Right hindlimb (tissue), 1 donor: ENCODE results near the gene STK10.

ENCODE experiments used
- DNase-seq: peaks from one replicate; pipeline ENCODE4 v3.0.0-alpha.2; 2018

The STK10 gene

DNA sequence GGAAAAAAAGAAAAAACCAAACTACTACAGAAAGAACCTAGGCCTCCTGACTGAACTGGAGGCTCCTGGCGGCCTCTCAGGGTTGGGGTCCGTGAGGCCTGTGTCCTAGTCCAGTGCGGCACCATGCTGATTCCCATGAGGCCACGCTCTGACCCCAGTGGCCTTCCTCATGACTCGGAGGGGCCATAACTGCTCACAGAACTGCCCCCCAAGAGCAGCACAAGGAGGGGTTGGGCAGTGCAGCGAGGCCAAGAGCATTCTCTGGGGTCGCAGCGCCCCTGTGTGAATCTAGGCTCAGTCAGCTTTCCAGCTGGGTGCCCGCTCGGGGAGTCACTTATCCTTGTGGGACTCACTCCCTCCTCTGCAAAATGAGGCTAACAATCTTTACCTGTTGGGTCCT is 102.3 kb downstream of the STK10 start:
- no peak for DNase-seq

DNA sequence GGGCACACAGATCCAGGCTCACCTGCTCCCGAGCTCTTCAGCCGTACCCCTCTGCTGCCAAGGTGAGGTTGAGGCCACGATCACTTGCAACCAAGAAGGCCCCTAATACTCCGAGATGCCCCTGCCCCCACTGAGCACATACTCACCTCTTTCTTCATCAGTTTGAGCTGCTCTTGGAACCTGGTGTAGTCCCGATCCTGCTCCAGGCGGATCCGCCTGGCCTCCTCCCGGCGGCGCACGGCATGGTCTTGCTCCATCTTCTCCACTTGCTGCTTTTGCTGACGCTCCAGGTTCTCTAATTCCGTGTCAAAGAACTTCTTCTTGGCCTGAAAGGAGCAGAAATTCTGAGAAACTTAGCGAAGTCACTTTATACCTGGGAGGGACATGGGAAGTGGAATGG is 105.8 kb downstream of the STK10 start:
- DNase-seq, result no peak

DNA sequence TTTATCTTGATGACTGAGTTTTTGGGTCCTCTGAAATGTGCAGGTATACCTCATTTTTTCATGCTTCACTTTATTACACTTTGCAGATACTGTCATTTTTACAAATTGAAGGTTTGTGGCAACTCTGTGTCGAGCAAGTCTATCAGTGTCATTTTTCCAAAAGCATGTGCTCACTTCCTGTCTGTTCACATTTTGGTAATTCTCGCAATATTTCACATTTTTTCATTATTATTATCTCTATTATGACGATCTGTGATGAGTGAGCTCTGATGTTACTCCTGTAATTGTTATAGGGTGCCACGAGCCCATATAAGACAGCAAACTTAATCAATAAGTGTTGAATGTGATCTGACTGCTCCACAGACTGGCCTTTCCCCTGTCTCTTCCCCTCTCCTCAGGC is 108.1 kb downstream of the STK10 start:
- DNase-seq, result no peak

DNA sequence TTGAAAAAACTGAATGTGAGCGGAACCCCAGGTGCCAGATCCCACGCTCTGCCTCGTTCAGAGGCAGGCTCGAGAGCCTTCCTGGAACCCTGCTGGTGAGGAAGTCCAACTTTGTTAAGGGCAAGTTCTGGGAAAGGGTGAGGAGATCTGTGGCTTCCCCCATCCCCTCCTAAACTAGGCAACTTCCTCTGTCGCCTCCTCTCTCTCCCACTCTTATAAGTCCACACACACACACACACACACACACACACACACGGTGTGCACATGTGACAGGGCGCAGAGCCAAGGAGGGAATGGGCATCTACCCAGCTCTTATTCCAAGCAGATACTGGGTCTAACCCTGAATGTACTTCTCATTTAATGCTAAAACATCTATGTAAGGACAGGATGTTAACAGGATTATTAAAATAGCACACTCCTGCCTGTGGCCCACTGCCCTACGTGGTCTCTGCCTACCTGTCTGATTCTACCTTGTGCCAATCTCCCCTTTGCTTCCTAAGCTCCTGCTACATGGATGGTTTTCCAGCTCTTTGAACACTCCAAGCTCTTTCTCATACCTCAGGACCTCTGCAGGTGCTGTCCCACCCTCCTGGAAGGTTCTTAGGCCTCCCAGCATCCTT is 109.2 kb downstream of the STK10 start:
- no peak for DNase-seq

DNA sequence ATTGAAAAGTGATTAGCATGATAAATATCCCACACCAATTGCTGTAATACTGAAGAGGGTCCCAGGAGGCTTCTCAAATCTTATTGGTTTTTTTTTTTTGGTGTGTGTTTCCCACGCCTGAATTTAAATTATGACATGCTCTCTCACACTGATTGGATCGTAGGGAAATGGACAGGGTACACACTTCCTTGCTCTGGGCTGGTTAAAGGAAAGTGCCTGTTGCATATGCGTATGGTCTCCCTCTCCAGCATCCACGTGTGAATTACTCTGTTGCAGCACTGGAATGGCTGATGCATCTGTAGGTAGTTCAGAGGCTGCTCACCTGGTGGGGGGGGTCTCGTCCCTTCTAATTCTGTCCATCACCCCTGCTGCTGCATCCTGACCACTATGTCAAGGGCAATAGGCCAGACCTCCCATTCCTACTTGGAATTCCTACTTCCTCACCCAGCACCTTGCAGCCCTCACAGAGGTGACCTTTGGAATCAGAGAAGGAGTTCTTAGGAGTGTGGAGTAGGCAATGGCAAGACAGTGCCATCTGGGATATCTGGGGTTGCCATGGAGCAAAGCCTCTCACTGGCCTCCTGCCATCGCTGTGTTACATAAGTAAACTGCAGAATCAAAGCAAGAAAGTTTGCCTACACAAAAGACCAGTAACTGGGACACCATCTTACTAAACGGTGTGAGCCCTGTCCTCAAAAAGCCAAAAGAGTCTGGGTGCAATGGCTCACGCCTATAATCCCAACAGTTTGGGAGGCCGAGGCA is 110.2 kb downstream of the STK10 start:
- no peak for DNase-seq

DNA sequence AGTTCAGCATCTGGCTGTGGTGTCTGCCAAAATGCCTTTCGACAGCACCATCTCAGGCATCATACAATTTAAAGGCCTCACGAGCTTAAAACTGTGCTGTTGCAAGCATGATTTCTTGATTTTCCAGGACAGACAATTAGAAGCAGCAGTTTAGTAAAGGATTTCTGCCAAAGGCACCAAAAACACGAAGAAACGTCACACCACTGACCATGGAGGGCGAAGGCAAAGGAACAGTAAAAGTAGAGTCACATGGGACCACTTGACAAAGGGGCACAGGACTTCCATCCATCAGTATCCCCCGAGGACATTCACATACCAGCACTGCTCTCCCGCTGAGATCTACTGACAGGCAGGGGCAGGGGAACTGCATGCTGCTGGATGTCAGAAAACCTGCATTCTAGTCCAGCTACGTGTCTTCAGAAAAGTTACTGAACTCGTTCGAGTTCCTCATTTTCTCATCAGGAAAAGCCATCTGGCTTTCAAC is 111.2 kb downstream of the STK10 start:
- DNase-seq, result no peak

DNA sequence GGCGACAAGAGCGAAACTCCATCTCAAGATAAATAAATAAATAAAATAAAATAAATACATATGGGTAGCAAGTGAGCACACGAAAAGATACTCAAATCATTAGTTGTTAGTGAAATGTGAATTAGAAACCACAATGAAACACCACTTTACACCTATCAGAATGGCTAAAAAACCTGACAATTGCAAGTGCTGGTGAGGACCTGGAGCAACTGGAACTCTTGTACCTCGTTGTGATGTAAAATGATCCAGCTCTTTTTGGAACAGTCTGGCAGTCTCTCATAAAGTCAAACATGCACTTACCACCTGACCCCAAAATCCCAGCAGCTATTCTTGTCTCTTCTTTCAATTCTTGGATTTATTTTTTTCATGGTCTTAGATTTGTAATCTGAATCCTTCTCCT is 112.4 kb downstream of the STK10 start:
- no peak for DNase-seq

DNA sequence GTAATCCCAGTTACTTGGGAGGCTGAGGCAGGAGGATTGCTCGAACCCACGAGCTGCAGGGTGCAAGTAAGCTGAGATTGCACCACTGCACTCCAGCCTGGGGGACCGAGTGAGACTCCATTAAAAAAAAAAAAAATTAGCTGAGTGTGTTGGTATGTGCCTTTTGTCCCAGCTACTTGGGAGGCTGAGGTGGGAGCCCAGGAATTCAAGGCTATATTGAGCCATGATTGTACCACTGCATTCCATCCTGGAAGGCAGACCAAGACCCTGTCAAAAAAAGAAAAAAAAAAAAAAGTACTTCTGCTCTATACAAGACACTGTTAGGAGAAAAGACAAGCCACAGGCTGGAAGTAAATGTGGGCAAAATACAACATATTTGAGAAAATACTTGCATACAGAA is 113.1 kb downstream of the STK10 start:
- no peak for DNase-seq

DNA sequence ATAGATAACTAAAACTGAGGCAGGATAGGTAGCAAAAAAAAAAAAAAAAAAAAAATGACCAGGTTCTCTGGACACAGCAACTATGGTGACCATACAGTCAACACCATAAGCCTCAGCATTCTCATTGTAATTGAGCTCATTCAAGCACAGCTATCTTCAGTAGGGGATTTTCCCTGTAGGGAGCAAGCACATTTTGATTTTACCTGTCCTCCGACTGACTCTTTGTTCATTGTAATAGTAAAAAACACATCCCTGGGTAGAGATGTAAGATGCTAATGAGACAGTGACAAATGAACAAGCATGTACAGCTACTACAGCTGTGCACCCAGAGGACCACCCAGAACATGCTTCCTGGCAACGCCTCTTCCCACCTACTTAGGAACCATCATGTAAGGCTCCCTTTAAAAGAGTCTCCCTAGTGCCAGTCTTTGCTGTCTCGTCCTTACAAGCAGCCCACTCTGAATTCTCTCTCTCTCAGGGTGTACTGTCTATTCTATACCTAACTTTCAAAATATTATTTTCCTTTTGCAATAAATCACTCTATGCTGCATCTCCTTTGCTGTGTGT is 116.6 kb downstream of the STK10 start:
- no peak for DNase-seq

DNA sequence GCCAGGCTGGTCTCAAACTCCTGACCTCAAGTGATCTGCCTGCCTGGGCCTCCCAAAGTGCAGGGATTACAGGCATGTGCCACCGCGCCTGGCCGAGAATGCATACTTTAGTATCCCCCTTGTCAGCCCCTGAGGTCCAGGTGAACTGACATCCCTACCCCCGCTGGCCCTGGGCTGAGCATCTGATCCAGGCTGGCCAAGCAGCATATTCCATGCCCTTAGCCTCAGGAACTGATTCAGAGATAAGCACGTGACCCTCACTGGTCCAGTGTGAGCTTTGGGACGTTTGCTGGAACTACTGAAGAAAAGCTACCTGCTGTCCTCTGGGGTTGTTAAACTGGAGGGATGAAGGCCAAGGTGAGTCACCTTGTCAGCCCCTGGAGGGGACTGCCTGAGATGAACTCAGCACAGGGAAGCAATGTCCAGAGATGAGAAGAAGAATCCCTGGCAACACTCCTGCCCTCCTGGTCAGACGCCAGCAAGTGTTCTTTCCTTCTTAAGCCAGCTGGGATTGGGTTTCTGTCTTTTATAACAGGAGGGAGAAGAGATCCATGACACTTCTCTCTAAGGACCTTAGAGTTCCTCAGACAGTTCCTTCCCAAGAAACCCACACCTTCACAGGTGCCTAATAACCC is 122.5 kb downstream of the STK10 start:
- no peak for DNase-seq

DNA sequence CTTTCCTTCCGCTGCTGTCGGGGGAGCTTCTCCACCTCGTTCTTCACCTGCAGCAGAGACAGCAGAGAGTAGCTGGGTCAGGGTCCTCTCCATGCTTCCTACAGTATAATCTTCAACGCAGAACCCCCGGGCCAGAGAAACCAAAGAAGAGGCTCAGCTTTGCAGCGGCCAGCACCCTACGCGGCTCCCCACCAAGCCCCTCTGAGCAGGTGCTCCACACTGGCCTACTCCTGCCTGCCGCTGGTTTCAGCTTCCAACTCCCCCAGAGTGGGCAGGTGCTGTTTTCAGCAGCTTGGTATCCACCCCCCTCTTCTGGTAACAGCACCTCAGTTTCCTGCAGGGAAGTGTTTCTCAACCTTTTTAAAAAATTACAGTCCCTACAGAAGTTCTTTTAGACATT is 123.3 kb downstream of the STK10 start:
- DNase-seq, result no peak

DNA sequence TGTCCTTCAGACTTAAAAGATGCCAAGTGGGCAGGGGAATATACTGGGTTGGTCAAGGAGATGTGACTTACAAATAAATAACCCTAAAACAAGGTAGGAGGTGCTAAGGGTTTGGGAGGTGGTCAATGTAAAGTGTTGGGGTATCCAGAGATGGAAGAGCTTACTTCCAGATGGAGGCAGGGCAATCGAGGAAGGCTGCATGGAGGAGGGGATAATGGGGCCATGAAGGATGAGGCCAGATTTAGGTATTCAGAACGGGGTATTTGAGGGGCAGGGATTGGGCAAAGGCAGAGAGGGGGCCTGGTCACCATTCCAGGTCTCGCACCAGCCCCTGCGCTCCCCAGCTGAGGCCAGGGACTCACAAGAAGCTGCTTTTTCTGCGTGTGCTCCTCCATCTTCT is 123.7 kb downstream of the STK10 start:
- DNase-seq, result no peak

DNA sequence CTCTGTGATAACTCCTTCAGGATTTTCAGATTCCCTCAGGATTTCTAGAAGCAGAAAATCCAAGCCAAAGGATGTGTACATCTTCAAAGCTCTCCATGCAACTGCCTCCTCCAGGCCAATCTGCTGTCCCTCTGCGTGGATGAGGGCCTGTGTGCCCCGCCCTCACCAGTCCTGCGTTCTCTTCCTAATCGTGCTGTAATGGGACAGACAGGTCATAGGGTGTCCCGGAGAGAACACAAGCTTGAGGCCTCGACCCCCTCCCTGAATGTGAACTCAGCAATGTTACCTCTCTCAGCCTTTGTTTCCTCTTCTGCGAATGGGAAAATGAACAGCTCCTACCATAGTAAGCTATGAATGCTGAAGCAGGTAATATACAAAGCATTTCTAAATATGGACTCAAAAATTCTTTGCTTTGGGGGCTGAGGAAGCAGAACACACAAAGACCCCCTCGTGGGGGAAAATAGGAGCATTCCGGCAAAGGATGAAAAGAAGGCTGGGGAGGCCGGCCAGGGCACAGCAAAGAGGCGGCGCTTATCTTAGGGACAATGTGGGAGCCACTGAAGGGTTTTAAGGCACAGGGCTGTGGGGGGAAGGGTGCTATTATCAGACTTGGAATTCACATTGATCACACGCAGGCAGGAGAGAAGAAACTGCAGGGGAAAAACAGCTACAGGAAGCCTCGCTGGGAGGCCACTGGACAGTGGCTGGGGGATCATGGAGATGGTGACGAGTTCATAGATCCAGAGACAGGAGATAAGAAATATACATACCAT is 124.4 kb downstream of the STK10 start:
- no peak for DNase-seq

DNA sequence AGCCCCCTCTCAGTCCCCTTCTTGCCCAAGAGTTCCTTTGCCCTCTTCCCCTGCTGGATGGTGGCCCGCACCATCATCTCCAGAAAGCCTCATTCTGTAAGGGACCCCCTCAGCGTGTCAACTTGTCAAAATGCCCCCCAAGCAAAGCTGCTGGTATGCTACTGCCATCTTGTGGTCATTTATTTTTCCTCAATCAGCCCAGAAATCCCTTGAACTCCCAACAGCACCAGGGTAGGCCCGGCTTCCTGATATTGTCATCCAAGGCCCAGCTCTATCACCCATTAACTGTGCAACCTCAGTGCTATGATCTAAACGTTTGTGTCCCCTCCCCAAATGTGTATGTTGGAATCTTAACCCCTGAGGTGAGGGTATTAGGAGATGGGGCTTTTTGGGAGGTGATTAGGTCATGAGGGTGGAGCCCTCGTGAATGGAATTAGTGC is 128.3 kb downstream of the STK10 start:
- DNase-seq, result no peak

DNA sequence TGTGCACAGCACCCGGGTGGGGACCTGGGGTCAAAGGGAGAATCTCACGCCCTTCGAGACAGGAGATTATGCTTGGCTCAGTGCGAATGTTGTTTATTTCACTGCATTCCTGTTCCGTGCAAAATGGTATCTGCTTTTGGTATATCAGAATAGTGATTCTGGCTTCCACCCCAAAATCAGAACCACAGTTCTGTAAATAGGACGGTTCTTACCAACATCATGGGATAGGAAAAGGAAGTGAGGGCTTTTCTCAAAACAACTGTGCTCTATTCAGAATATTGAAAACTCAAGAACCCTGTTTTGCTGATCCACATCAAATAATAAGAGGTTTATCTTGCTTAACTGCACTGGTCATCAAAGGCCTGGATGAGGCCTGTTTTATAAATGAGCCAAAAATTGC is 129.9 kb downstream of the STK10 start:
- no peak for DNase-seq

DNA sequence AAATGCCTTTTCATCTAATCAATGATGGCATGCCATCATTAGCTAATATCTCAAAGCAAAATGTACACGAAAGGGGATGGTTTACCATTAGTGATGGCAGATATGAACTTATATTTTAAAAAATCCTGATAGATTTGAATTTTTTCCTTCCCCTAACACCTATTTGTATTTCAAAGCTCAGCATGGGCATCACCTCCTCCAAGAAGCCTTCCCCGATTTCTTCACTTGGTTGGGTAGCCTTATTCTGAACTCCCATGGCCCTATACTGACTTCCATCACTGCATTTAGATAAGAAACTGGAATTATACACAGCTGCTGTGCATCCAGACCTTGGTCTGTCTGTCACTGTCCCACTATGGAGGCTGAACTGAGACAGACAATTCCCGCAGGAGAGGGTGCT is 132.0 kb downstream of the STK10 start:
- no peak for DNase-seq

DNA sequence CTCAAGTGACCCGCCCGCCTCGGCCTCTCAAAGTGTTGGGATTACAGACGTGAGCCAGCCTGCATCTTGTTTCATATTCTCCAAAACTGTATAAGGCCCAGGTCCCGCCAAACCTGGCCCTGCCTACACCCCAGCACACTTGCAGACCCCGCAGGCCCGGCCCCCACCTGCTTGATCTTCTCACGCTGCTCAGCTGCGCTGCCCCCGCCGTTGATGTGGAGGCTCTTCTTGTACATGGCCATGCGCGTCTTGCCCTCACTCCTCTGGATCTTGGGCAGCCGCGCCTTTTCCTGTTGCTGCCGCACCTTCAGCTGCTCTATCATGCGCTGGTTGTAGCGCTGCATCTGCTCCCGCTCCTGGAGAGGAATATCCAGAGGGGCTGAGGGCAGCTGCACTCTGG is 132.6 kb downstream of the STK10 start:
- no peak for DNase-seq

DNA sequence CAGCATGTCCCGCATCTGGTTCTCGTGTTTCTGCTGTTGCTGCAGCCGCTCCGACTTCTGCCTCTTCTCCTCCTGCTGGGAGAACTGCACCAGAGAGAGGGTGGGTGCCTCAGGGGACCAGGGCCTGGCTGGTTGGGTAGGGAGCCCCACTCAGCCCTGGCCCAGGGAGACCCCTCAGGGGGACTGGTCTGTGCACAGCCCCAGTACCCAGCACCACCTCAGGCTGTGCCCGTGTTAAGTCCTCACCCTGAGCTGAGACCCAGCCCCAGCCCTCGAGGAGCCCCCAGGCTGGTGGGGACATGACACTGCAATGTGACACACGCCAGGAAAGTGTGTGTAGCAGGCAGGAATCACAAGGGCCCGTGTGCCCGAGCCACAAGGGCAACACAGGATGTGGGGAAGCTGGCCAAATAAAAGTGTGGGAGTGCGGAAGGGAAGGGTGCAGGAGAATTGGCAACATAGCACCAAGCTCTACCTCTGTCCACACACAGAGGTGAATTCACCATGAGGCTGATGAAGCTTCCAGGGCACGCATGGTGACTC is 133.3 kb downstream of the STK10 start:
- DNase-seq, result no peak

DNA sequence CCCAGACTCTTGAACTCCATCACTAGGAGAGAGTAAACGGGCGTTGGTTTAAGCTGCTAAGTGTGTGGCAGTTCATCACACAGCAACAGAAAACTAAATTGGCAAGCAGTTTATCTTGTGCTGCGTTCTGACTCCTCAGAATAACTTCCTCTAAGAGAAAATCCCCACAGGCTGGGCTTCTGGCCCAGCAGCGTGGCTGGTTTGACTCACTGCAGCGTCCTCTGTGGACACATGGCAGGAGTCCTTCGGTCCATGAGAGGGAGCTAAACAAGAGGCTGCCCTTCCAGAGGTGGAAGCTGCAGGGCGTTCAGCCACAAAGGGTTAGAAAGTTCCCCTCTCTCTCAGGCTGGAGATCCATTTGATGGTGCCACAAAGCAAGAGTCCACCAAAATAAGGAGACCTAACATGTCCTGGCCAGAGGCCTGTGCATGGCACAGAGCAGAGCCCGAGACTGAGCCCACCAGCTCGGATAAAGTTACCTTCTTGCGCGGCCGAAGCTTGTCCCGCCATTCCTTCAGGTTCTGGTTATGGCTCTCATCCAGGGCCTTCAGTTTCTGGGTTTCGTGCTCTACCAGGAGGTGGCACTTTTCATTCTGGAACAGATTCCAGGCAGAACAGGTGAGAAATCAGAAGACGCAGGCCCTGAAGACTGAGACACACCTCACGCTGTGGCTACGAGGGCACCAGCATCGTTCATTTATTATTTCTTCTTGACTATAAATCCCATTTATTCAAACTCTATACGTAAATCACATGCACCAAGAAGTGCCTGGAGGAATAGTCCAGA is 135.4 kb downstream of the STK10 start:
- DNase-seq, result no peak

DNA sequence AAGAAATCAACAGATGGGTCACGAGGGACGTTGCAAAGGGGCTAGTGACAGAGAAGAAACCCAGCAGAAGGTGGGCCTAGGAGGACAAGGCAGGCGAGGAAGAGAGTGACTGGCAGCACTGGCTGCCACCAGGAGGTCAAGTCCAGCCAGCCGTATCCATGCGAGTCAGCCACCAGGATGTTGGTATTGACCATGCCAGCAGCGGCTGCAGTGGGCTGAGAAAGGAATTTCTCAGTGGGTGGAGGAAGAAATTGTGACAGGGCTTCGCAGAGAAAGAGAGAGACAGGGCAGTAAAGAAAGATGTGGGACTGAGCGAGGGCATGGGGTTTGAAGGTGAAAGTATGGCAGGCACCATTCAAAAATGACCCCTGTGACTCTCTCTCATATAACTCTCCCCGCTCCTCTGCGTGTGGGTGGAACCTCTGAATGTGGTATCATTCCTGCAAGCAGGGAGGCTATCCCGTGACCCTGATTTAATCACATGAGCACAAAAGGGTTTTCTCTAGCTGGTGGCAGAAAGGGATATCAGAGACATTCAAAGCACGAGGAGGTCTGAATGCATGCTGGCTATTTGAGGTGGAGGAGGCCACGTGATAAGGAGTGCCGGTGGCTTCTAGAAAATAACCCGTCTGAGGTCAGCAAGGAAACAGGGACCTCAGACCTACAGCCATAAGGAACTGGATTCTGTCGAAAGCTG is 136.2 kb downstream of the STK10 start:
- no peak for DNase-seq

DNA sequence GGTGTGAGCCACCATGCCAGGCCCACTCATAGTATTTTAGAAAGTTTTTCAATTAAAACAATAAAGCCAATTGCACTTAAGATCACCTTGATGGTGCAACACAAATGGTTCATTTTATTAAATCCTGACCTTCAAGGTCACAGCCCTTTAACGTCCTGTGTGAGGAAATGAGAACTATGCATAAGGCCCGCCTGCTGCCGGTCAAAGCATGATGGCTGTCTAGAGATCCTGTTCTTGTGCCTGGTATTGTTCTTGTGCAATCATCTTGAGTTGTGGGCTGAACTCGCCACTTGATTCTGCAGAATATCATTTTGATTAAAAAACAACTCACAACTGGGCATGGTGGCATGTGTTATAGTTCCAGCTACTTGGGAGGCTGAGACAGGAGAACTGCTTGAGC is 137.9 kb downstream of the STK10 start:
- no peak for DNase-seq
